OCI-LY3 (cell line): ENCODE measurements around the gene RBMS3.

Experiments
- H2AFZ ChIP-seq: fragments of 200-600, 300-600 bp; shearing (Covaris generic); 2 replicates; pipeline ENCODE4 v1.6.0; 2014; ENCODE audit warnings: antibody characterized with exemption, low read depth, low read length
- H3K27ac ChIP-seq: fragments of 200-600, 300-600 bp; sonication (generic); 2 replicates; pipeline ENCODE4 v1.5.1; 2014; ENCODE audit warnings: mild to moderate bottlenecking, low read length, moderate library complexity, mixed read lengths
- H3K27me3 ChIP-seq: fragments of 200-600, 300-600 bp; sonication (generic); 2 replicates; pipeline ENCODE4 v1.6.1; 2014; ENCODE audit warnings: low read depth, low read length, mixed read lengths
- H3K36me3 ChIP-seq: fragments of 200-600, 300-600 bp; sonication (generic); replicated peaks from 2 replicates; pipeline ENCODE3; 2014; ENCODE audit warnings: low read depth, low read length, mixed read lengths
- H3K4me1 ChIP-seq: fragments of 300-600, 200-600 bp; sonication (generic); 2 replicates; pipeline ENCODE4 v1.6.1; 2014; ENCODE audit warnings: low read length, mixed read lengths
- H3K4me2 ChIP-seq: fragments of 200-600, 300-600 bp; sonication (generic); 2 replicates; pipeline ENCODE4 v1.6.1; 2014; ENCODE audit warnings: low read length, mixed read lengths
- H3K4me3 ChIP-seq: fragments of 300-600, 200-600 bp; sonication (generic); 2 replicates; pipeline ENCODE4 v1.5.1; 2014; ENCODE audit warnings: antibody characterized with exemption, mild to moderate bottlenecking, low read length, moderate library complexity
- H3K79me2 ChIP-seq: fragments of 300-600, 200-600 bp; shearing (Covaris generic); 2 replicates; pipeline ENCODE4 v1.6.1; 2014; ENCODE audit warnings: mild to moderate bottlenecking, low read length, mixed read lengths
- H3K9ac ChIP-seq: fragments of 300-600, 200-600 bp; shearing (Covaris generic); 2 replicates; pipeline ENCODE4 v1.6.0; 2014; ENCODE audit warnings: mild to moderate bottlenecking, low read length, moderate library complexity
- H3K9me3 ChIP-seq: fragments of 200-600, 300-600 bp; shearing (Covaris generic); 2 replicates; pipeline ENCODE4 v1.6.1; 2014; ENCODE audit warnings: low read length, mixed read lengths; ENCODE audit not compliant: insufficient read depth
- H4K20me1 ChIP-seq: fragments of 200-600, 300-600 bp; sonication (generic); 2 replicates; pipeline ENCODE4 v1.6.1; 2016; ENCODE audit warnings: low read length, mixed read lengths; ENCODE audit not compliant: insufficient read depth
- CTCF ChIP-seq: fragments of 200-600, 300-600 bp; sonication (generic); IDR thresholded peaks from 2 replicates; pipeline ENCODE4 v1.5.1; 2014; ENCODE audit warnings: antibody characterized with exemption, low read length, low read depth
- EZH2phosphoT487 ChIP-seq: fragments of 200-600 bp; shearing (Covaris generic); IDR thresholded peaks from 2 replicates; pipeline ENCODE4 v1.6.1; 2018; ENCODE audit warnings: antibody characterized with exemption, mixed run types, low read depth

The RBMS3 gene

GRCh38 chr3:29854821-29855220 is 574.0 kb downstream of the RBMS3 start:
- Histone ChIP-seq H3K4me3 (no peak overlapping the region), H3K4me2 (no peak overlapping the region), H3K9me3 (no peaks in the 10 kb centered on the region), H3K27me3 (no peaks in the 10 kb centered on the region), H3K36me3 (no peaks in the 10 kb centered on the region), H4K20me1 (no peaks in the 10 kb centered on the region), H3K9ac (no peak overlapping the region), H3K79me2 (no peaks in the 10 kb centered on the region), H2AFZ (no peak overlapping the region), H3K27ac (no peak overlapping the region), H3K4me1 (no peaks in the 10 kb centered on the region)
- TF ChIP-seq CTCF, result no peak
- TF ChIP-seq EZH2phosphoT487, result no peak

- no peak overlapping the region for H2AFZ ChIP-seq
- peaks cover 7% of the 10 kb centered on the region for H3K27me3 ChIP-seq
- H3K27ac ChIP-seq, result no peak overlapping the region
- H4K20me1 ChIP-seq, result no peaks in the 10 kb centered on the region
- H3K79me2 ChIP-seq, result no peaks in the 10 kb centered on the region
- no peaks in the 10 kb centered on the region for H3K9me3 ChIP-seq
- no peaks in the 10 kb centered on the region for H3K36me3 ChIP-seq
- H3K4me1 ChIP-seq, result peaks cover 17% of the 10 kb centered on the region
- TF ChIP-seq EZH2phosphoT487 (no peak), CTCF (no peak)
- H3K9ac ChIP-seq, result no peak overlapping the region
- no peak overlapping the region for H3K4me2 ChIP-seq
- no peak overlapping the region for H3K4me3 ChIP-seq
Measured at GRCh38 chr3:29859726-29860270, 578.9 kb downstream of the RBMS3 start.

- Histone ChIP-seq H3K27me3 (peaks cover 15% of the 10 kb centered on the region), H3K9me3 (no peaks in the 10 kb centered on the region), H3K4me2 (no peak overlapping the region), H3K9ac (no peak overlapping the region), H3K4me1 (peaks cover 27% of the 10 kb centered on the region), H3K79me2 (no peaks in the 10 kb centered on the region), H4K20me1 (no peaks in the 10 kb centered on the region), H3K27ac (no peak overlapping the region), H3K36me3 (no peaks in the 10 kb centered on the region), H2AFZ (no peak overlapping the region), H3K4me3 (no peak overlapping the region)
- TF ChIP-seq CTCF, result no peak
- no peak for TF ChIP-seq EZH2phosphoT487
Measured at GRCh38 chr3:29864809-29865208, 583.9 kb downstream of the RBMS3 start.

GRCh38 chr3:29868543-29869101 is 587.8 kb downstream of the RBMS3 start:
- Histone ChIP-seq H3K4me2 (no peak overlapping the region), H3K36me3 (no peaks in the 10 kb centered on the region), H3K79me2 (no peaks in the 10 kb centered on the region)

More at GRCh38 chr3:29868543-29869101, 587.8 kb downstream of the RBMS3 start:
- H3K9me3 ChIP-seq, result no peaks in the 10 kb centered on the region
- TF ChIP-seq CTCF (no peak), EZH2phosphoT487 (no peak)
- H3K4me3 ChIP-seq, result no peak overlapping the region
- H3K4me1 ChIP-seq, result peaks cover 11% of the 10 kb centered on the region
- no peaks in the 10 kb centered on the region for H4K20me1 ChIP-seq
- no peak overlapping the region for H3K27ac ChIP-seq
- no peak overlapping the region for H2AFZ ChIP-seq
- H3K9ac ChIP-seq, result no peak overlapping the region
- H3K27me3 ChIP-seq, result peaks cover 15% of the 10 kb centered on the region
